ENCODE measurements around the gene ABI1. TPM values are rescaled to one million over a fixed set of nuclear protein-coding genes. Genes with fewer than 3 reads are reported as not detected.

The ABI1 gene
- total and polyA plus RNA-seq, 9 of the 15 experiments (the other 6 are each of a cell fraction or from before 2014, with no cell fraction given) = 22.1 to 52.3 (median 39.0) TPM

DNA sequence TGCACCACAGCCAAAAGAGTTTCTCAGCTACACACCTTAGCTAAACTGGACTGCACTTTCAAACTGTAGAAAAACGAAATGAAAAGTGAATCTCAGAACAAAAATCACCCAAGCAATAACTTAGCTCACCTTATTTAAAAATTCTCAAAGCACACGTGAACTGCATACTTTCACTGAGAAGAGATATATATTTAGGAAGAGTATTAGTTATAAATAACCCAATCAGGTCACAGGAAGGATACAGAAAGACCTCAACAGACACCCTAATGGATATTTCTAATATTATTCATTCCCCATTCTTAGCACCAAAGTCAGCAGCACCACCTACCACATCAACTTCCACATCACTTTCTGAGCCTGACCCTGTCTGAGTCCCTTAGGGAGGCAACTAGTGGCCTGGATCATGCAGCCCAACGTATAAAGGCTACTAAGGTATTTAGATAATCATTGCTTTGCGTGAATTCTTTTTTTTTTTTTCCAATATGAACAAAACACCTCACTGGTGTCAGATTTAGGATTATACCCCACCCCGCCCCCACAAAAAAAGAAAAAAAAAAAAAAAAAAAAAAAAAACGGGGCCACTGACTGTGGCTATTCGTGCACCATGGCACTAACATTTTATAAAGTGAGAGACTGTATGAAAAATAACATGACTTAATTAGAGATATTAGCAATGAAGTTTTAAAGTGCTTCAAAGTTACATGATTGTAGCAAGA lies 2.6 kb downstream of the ABI1 start:
- Histone ChIP-seq H2AFZ (ENCODE audit: low read depth, low read length) (no peak overlapping the region), H3K9me1 (ENCODE audit: control insufficient read depth, insufficient read depth, low read length) (no peaks in the 10 kb centered on the region), H3K36me3 (ENCODE audit: control insufficient read depth, insufficient read depth, low read length) (no peaks in the 10 kb centered on the region), H3K4me2 (ENCODE audit: insufficient read depth, low read length) (peak overlapping the region; percentile 92), H3K9ac (ENCODE audit: insufficient read depth in 1 of 2, low read depth in 2 of 2, low read length in 2 of 2) (peak overlapping the region in 1 of 2 experiments; percentile 92; a peak in 2 of 4 replicates), H3K79me2 (ENCODE audit: control insufficient read depth, insufficient read depth, low read length) (peaks cover 76% of the 10 kb centered on the region), H3K27me3 (ENCODE audit: control insufficient read depth in 2 of 2, insufficient read depth in 2 of 2, low read length in 2 of 2) (0 out of 5 replicates have a peak, but pooled peaks cover 1 to 4% of the 10 kb centered on the region in 2 experiments), H3K4me3 (peak overlapping the region; percentile 100), H3K27ac (ENCODE audit: extremely low read depth, low read depth, low read length) (peak overlapping the region; percentile 94; the same call in 2 of the 3 replicates), H4K20me1 (replicated peaks; ENCODE audit: control insufficient read depth, insufficient read depth, low read length) (no peaks in the 10 kb centered on the region), H3K4me1 (replicated peaks in 1 of 2; ENCODE audit: control insufficient read depth in 2 of 2, insufficient read depth in 2 of 2, low read length in 2 of 2) (peaks cover 3 to 14% of the 10 kb centered on the region in 2 experiments; a peak in 4 of 5 replicates), H3K9me3 (replicated peaks; ENCODE audit: control insufficient read depth, insufficient read depth, low read depth, low read length) (no peaks in the 10 kb centered on the region)
- CTCF ChIA-PET (ENCODE audit: low intra/inter-chr PET ratio) = no interaction called here
- DNase-seq (ENCODE audit: extremely low read depth in 1 of 4, low spot score in 3 of 4) (peak in 1 of 4 experiments; percentile 24), ATAC-seq (no peak), FAIRE-seq (no peak)
- WGBS (ENCODE audit: insufficient coverage, low coverage, missing lambda C conversion rate) = 11% methylated on average over 6 of the region's 7 CpGs
- intact Hi-C loops (cut with micrococcal nuclease) = no loop called here
- in situ Hi-C loops (cut with MboI) = no loop called here
- POLR2A ChIA-PET = interaction anchor here (0.6 kb wide), 2 partner anchors 61 to 242 kb away, joined by 3 read pairs; partner anchors contain the start of gene ANKRD26
- BruUV-seq (replicated peaks) = no TSS peak
- TF ChIP-seq SAFB (IDR thresholded peaks at IDR 0.05; ENCODE audit: borderline replicate concordance, low read depth, low read length) (no peak), HMG20A (CRISPR knock-in tag; conservative IDR thresholded peaks at IDR 0.05) (no peak), FOXK1 (CRISPR knock-in tag; IDR thresholded peaks at IDR 0.05; ENCODE audit: borderline replicate concordance) (no peak), PRMT5 (CRISPR knock-in tag; IDR thresholded peaks at IDR 0.05) (no peak), ZNF175 (CRISPR knock-in tag; IDR thresholded peaks at IDR 0.05; ENCODE audit: low read depth) (no peak), ZNF384 (IDR thresholded peaks at IDR 0.05; ENCODE audit: low read depth, low read length) (peak; percentile 58; the same call in 1 of the 2 replicates), HDAC2 (IDR thresholded peaks at IDR 0.05) (no peak)
- TF ChIP-seq, protein P1, sequence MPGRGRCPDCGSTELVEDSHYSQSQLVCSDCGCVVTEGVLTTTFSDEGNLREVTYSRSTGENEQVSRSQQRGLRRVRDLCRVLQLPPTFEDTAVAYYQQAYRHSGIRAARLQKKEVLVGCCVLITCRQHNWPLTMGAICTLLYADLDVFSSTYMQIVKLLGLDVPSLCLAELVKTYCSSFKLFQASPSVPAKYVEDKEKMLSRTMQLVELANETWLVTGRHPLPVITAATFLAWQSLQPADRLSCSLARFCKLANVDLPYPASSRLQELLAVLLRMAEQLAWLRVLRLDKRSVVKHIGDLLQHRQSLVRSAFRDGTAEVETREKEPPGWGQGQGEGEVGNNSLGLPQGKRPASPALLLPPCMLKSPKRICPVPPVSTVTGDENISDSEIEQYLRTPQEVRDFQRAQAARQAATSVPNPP (IDR thresholded peaks at IDR 0.05; ENCODE audit: borderline replicate concordance, insufficient read depth, insufficient read length) = no peak
- TF ChIP-seq, protein P2, sequence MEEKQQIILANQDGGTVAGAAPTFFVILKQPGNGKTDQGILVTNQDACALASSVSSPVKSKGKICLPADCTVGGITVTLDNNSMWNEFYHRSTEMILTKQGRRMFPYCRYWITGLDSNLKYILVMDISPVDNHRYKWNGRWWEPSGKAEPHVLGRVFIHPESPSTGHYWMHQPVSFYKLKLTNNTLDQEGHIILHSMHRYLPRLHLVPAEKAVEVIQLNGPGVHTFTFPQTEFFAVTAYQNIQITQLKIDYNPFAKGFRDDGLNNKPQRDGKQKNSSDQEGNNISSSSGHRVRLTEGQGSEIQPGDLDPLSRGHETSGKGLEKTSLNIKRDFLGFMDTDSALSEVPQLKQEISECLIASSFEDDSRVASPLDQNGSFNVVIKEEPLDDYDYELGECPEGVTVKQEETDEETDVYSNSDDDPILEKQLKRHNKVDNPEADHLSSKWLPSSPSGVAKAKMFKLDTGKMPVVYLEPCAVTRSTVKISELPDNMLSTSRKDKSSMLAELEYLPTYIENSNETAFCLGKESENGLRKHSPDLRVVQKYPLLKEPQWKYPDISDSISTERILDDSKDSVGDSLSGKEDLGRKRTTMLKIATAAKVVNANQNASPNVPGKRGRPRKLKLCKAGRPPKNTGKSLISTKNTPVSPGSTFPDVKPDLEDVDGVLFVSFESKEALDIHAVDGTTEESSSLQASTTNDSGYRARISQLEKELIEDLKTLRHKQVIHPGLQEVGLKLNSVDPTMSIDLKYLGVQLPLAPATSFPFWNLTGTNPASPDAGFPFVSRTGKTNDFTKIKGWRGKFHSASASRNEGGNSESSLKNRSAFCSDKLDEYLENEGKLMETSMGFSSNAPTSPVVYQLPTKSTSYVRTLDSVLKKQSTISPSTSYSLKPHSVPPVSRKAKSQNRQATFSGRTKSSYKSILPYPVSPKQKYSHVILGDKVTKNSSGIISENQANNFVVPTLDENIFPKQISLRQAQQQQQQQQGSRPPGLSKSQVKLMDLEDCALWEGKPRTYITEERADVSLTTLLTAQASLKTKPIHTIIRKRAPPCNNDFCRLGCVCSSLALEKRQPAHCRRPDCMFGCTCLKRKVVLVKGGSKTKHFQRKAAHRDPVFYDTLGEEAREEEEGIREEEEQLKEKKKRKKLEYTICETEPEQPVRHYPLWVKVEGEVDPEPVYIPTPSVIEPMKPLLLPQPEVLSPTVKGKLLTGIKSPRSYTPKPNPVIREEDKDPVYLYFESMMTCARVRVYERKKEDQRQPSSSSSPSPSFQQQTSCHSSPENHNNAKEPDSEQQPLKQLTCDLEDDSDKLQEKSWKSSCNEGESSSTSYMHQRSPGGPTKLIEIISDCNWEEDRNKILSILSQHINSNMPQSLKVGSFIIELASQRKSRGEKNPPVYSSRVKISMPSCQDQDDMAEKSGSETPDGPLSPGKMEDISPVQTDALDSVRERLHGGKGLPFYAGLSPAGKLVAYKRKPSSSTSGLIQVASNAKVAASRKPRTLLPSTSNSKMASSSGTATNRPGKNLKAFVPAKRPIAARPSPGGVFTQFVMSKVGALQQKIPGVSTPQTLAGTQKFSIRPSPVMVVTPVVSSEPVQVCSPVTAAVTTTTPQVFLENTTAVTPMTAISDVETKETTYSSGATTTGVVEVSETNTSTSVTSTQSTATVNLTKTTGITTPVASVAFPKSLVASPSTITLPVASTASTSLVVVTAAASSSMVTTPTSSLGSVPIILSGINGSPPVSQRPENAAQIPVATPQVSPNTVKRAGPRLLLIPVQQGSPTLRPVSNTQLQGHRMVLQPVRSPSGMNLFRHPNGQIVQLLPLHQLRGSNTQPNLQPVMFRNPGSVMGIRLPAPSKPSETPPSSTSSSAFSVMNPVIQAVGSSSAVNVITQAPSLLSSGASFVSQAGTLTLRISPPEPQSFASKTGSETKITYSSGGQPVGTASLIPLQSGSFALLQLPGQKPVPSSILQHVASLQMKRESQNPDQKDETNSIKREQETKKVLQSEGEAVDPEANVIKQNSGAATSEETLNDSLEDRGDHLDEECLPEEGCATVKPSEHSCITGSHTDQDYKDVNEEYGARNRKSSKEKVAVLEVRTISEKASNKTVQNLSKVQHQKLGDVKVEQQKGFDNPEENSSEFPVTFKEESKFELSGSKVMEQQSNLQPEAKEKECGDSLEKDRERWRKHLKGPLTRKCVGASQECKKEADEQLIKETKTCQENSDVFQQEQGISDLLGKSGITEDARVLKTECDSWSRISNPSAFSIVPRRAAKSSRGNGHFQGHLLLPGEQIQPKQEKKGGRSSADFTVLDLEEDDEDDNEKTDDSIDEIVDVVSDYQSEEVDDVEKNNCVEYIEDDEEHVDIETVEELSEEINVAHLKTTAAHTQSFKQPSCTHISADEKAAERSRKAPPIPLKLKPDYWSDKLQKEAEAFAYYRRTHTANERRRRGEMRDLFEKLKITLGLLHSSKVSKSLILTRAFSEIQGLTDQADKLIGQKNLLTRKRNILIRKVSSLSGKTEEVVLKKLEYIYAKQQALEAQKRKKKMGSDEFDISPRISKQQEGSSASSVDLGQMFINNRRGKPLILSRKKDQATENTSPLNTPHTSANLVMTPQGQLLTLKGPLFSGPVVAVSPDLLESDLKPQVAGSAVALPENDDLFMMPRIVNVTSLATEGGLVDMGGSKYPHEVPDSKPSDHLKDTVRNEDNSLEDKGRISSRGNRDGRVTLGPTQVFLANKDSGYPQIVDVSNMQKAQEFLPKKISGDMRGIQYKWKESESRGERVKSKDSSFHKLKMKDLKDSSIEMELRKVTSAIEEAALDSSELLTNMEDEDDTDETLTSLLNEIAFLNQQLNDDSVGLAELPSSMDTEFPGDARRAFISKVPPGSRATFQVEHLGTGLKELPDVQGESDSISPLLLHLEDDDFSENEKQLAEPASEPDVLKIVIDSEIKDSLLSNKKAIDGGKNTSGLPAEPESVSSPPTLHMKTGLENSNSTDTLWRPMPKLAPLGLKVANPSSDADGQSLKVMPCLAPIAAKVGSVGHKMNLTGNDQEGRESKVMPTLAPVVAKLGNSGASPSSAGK (IDR thresholded peaks at IDR 0.05) = no peak
